Stimulated activated CD4-positive, alpha-beta T cell treated with anti-CD3 and anti-CD28 coated beads, Interleukin-1b, Interleukin-23, amount 100 ng/mL, for 24 hours (primary cell): ENCODE results near the gene LAPTM5.

Source experiments
- DNase-seq, 4 experiments: peaks; one replicate each; pipeline ENCODE4 v3.0.0-alpha.2; 2020; ENCODE audit warnings: low read depth in 4 of 4, low spot score in 1 of 4

Gene LAPTM5

GRCh38 chr1:30731109-30731805 is 26.3 kb downstream of the LAPTM5 start:
- DNase-seq: no peak

GRCh38 chr1:30730346-30731108 is 27.0 kb downstream of the LAPTM5 start:
- DNase-seq: no peak

GRCh38 chr1:30729901-30730300 is 27.7 kb downstream of the LAPTM5 start:
- no peak for DNase-seq

- no peak for DNase-seq
Observed at GRCh38 chr1:30728832-30729638, 28.5 kb downstream of the LAPTM5 start.

GRCh38 chr1:30728340-30728739 is 29.2 kb downstream of the LAPTM5 start:
- DNase-seq: no peak

GRCh38 chr1:30727824-30728223 is 29.8 kb downstream of the LAPTM5 start:
- DNase-seq: no peak

- no peak for DNase-seq
Observed at GRCh38 chr1:30726773-30727684, 30.5 kb downstream of the LAPTM5 start.

- no peak for DNase-seq
Observed at GRCh38 chr1:30726236-30726635, 31.3 kb downstream of the LAPTM5 start.

GRCh38 chr1:30725450-30726095 is 32.0 kb downstream of the LAPTM5 start:
- DNase-seq: no peak

GRCh38 chr1:30724655-30725421 is 32.7 kb downstream of the LAPTM5 start:
- no peak for DNase-seq

- no peak for DNase-seq
Observed at GRCh38 chr1:30724175-30724574, 33.4 kb downstream of the LAPTM5 start.

GRCh38 chr1:30723331-30723755 is 34.2 kb downstream of the LAPTM5 start, which contains the start of gene MATN1:
Gene MATN1 (minus strand): TSS chr1:30723585. CDS start chr1:30723551, 34 bp downstream.
- DNase-seq: no peak

GRCh38 chr1:30721812-30722537 is 35.6 kb downstream of the LAPTM5 start:
- no peak for DNase-seq

GRCh38 chr1:30721341-30721793 is 36.2 kb downstream of the LAPTM5 start:
- no peak for DNase-seq

GRCh38 chr1:30720271-30721223 is 37.0 kb downstream of the LAPTM5 start:
- no peak for DNase-seq

- DNase-seq: no peak
Observed at GRCh38 chr1:30719406-30720270, 37.9 kb downstream of the LAPTM5 start.
